RWPE1 (cell line): ENCODE results near the gene EPHA8.

Experiments used
- CTCF ChIA-PET: fragments of 350-600 bp; sonication (Branson Sonifier 250); formaldehyde crosslinking; extraction: SDS; loops from one replicate; lab custom pipeline; 2021; lab: Yijun Ruan, JAX
- POLR2A ChIA-PET: fragments of 400-600 bp; formaldehyde crosslinking; extraction: SDS; loops from one replicate; lab custom pipeline; 2020; ENCODE audit warnings: antibody characterized with exemption; ENCODE audit not compliant: low non-redundant PET; lab: Yijun Ruan, JAX
- DNase-seq: peaks from one replicate; pipeline ENCODE4 v3.0.0; 2012; ENCODE audit warnings: low spot score
- H3K27ac ChIP-seq: fragments of 450-650 bp; 2 replicates; pipeline ENCODE4 v1.5.1; 2017
- TF ChIP-seq, protein P1 (sequence below): fragments of 450-650 bp; conservative IDR thresholded peaks from 2 replicates; pipeline ENCODE4 v1.5.1; 2017; ENCODE audit warnings: low read depth, mild to moderate bottlenecking

The EPHA8 gene

GRCh38 chr1:22569269-22569668 lies 6.0 kb downstream of the EPHA8 start:
- no peak overlapping the region for H3K27ac ChIP-seq
- POLR2A ChIA-PET: no interaction called here
- no peak for DNase-seq
- TF ChIP-seq, protein P1, sequence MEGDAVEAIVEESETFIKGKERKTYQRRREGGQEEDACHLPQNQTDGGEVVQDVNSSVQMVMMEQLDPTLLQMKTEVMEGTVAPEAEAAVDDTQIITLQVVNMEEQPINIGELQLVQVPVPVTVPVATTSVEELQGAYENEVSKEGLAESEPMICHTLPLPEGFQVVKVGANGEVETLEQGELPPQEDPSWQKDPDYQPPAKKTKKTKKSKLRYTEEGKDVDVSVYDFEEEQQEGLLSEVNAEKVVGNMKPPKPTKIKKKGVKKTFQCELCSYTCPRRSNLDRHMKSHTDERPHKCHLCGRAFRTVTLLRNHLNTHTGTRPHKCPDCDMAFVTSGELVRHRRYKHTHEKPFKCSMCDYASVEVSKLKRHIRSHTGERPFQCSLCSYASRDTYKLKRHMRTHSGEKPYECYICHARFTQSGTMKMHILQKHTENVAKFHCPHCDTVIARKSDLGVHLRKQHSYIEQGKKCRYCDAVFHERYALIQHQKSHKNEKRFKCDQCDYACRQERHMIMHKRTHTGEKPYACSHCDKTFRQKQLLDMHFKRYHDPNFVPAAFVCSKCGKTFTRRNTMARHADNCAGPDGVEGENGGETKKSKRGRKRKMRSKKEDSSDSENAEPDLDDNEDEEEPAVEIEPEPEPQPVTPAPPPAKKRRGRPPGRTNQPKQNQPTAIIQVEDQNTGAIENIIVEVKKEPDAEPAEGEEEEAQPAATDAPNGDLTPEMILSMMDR: no peak
- CTCF ChIA-PET: no interaction called here

DNA sequence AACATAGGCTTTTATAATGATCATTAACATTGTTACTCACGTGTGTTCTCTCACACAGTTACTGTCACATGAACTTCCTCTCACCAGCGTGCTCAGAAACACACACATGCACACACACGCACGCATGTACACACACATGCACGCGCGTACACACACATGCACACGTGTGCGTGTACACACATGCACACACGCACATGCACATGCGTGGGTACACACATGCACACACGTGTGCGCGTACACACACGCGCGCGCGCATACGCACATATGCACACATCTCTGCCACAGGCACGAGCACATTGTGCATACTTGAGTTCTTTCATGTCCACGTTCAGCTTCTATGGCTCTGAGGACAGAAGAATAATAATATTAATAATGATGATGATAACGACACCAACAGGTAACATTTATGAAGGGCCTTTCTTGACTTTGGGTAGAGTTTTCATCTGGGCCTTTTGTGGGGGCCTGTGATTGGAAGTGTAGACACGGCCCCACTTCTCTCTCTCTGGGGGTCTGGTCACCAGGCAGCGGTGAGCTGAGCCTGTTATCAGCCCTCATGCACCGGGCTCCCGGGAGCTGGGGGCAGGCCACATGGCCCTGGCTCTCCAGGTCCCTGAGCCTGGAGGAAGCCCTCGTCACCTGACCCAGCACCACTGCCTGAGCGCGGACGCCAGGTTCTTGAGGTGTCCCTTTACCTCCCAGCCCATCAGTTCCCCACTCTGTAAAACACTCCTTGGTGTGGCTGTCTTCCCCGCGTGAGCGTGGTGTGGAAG lies 7.0 kb downstream of the EPHA8 start:
- no peak for DNase-seq
- TF ChIP-seq, protein P1: no peak
- POLR2A ChIA-PET: no interaction called here
- no peak overlapping the region for H3K27ac ChIP-seq
- CTCF ChIA-PET: no interaction called here

- ChIA-PET POLR2A (no interaction called here), CTCF (no interaction called here)
- DNase-seq: no peak
- TF ChIP-seq, protein P1: no peak
- no peak overlapping the region for H3K27ac ChIP-seq
Measured at GRCh38 chr1:22572818-22573217, 9.5 kb downstream of the EPHA8 start.

DNA sequence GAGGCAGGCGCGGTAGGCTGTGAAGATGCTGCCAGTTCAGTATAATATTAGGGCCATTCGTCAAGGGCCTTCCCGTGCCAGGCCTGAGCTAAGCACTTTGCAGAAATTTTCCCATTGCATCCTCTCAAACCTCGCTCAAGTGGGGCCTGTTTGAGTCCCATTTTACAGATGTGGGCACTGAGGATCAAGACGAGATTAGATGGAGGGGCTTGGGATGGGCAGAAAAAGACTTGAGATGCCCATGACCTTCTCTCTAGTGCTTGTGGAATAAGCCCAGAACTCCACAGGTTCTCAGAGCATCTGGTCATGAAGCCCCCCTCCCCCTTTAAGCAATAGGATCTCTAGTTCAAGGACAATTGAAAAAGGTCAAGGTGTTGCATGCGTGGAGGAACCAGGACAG lies 9.9 kb downstream of the EPHA8 start:
- ChIA-PET POLR2A (no interaction called here), CTCF (no interaction called here)
- TF ChIP-seq, protein P1: no peak
- no peak for DNase-seq
- H3K27ac ChIP-seq: no peak overlapping the region

DNA sequence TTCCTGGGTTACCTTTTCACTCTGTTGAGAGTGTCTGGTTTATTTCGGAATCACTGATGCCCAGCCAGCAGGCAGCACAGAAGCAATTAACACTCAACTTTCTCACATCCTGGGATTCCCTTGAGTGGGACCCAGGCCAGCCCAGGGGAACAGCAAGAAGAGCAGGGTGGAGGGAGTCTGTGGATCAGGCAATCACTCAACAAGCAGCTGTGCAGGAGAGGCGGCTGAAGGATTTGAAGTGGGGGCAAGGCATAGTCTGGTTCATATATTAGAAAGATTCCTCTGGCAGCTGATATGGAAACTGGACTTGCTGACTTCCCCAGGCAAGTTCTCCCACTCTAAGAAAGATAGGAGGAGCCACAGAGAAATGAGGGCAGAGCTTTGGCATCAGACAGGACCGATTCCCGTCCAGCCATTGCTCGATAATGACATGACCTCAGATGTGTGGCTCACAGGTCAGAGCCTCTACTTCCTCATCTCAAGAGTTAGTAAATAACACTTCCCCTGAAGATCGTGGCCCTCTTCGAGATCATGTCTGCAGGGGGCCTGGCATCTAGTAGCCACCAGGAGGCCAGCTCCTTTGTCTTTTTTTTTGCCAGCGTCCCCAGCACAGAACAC lies 12.4 kb downstream of the EPHA8 start:
- no peak for DNase-seq
- no peak overlapping the region for H3K27ac ChIP-seq
- TF ChIP-seq, protein P1: no peak
- ChIA-PET CTCF (interaction anchor here (0.5 kb wide), 1 partner anchor 53 kb away, joined by 3 read pairs; no protein-coding TSS in a partner anchor), POLR2A (no interaction called here)

DNA sequence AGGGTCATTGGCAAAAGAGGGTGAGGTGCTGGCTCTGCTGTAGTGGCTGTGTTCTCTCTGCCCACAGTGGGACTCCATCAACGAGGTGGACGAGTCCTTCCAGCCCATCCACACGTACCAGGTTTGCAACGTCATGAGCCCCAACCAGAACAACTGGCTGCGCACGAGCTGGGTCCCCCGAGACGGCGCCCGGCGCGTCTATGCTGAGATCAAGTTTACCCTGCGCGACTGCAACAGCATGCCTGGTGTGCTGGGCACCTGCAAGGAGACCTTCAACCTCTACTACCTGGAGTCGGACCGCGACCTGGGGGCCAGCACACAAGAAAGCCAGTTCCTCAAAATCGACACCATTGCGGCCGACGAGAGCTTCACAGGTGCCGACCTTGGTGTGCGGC lies 12.9 kb downstream of the EPHA8 start:
- no peak overlapping the region for H3K27ac ChIP-seq
- no peak for DNase-seq
- TF ChIP-seq, protein P1: no peak
- CTCF ChIA-PET: interaction anchor here (0.5 kb wide), 1 partner anchor 53 kb away, joined by 3 read pairs; no protein-coding TSS in a partner anchor
- POLR2A ChIA-PET: no interaction called here
